NCI-H128 (cell line): ENCODE data around the gene BTG2.

ENCODE experiments used
- DNase-seq: peaks from one replicate; lab custom pipeline; 2025; ENCODE audit not compliant: unreplicated experiment; lab: John Stamatoyannopoulos, UW

The BTG2 gene

GRCh38 chr1:203338335-203339036 lies 33.2 kb downstream of the BTG2 start:
- DNase-seq: peak; percentile 31

GRCh38 chr1:203340112-203340790 lies 34.9 kb downstream of the BTG2 start:
- peak; percentile 82 for DNase-seq

GRCh38 chr1:203342192-203342940 lies 37.0 kb downstream of the BTG2 start:
- DNase-seq: no peak

GRCh38 chr1:203343956-203344754 lies 38.8 kb downstream of the BTG2 start:
- DNase-seq: no peak

- no peak for DNase-seq
These were observed 40.9 kb downstream of the BTG2 start for GRCh38 chr1:203346060-203346768.

- no peak for DNase-seq
These were observed 41.4 kb downstream of the BTG2 start for GRCh38 chr1:203346769-203347102.

GRCh38 chr1:203349166-203349565 lies 43.8 kb downstream of the BTG2 start:
- no peak for DNase-seq

- no peak for DNase-seq
These were observed 44.6 kb downstream of the BTG2 start for GRCh38 chr1:203349773-203350524.

GRCh38 chr1:203351037-203351625 lies 45.8 kb downstream of the BTG2 start, which contains the start of gene FMOD:
Gene FMOD, minus strand, starts transcription at chr1:203351122. Its CDS starts 2,852 bp downstream, at chr1:203348270.
- DNase-seq: no peak

GRCh38 chr1:203353486-203353885 lies 48.2 kb downstream of the BTG2 start:
- no peak for DNase-seq

GRCh38 chr1:203354246-203354645 lies 48.9 kb downstream of the BTG2 start:
- DNase-seq: no peak

GRCh38 chr1:203359010-203359571 lies 53.8 kb downstream of the BTG2 start:
- no peak for DNase-seq
